CD4-positive, CD25-positive, alpha-beta regulatory T cell (primary cell): ENCODE results near the gene IFT80. TPM values are rescaled to one million over a fixed set of nuclear protein-coding genes. Genes with fewer than 3 reads are reported as not detected.

Experiments used
- ATAC-seq, 2 donors: fragments of 150-1000 bp; cut with Tn5 transposase; one replicate each; pipeline ENCODE4 v1.10.0; 2021; ENCODE audit warnings: low read depth in 2 of 2, moderate number of reproducible peaks in 2 of 2, moderate library complexity in 1 of 2
- DNase-seq, 3 donors: peaks; one replicate each; pipeline versions ENCODE4 v3.0.0 to v3.0.0-alpha.2; 2012 to 2022; ENCODE audit warnings: mixed read lengths in 1 of 3
- H3K27ac ChIP-seq: one replicate; pipeline ENCODE4 v1.7.0; 2013; ENCODE audit warnings: mild to moderate bottlenecking, low read length; ENCODE audit not compliant: insufficient read depth, poor library complexity, severe bottlenecking
- H3K27me3 ChIP-seq: one replicate; pipeline ENCODE4 v1.7.0; 2013; ENCODE audit warnings: low read length; ENCODE audit not compliant: control insufficient read depth, insufficient read depth
- H3K36me3 ChIP-seq: one replicate; pipeline ENCODE4 v1.7.0; 2013; ENCODE audit warnings: mild to moderate bottlenecking, low read length, moderate library complexity; ENCODE audit not compliant: control insufficient read depth, insufficient read depth
- H3K4me1 ChIP-seq: 2 replicates; pipeline ENCODE4 v1.7.0; 2013; ENCODE audit warnings: mild to moderate bottlenecking, low read length; ENCODE audit not compliant: insufficient read depth, control insufficient read depth, poor library complexity, severe bottlenecking
- H3K4me3 ChIP-seq: one replicate; pipeline ENCODE4 v1.7.0; 2013; ENCODE audit warnings: low read depth, mild to moderate bottlenecking, low read length, moderate library complexity
- H3K9me3 ChIP-seq, 2 experiments: 1 replicate in 1 of 2; 2 replicates in 1 of 2; pipeline ENCODE4 v1.7.0; 2013; ENCODE audit warnings: low read length in 2 of 2, mild to moderate bottlenecking in 1 of 2, moderate library complexity in 1 of 2; ENCODE audit not compliant: control insufficient read depth in 2 of 2
- H3K27ac Mint-ChIP-seq, 3 donors: one replicate each; pipeline ENCODE4 v1.8.0; 2020 to 2022; ENCODE audit warnings: mild to moderate bottlenecking in 3 of 3, mixed read lengths in 3 of 3, moderate library complexity in 2 of 3
- H3K27me3 Mint-ChIP-seq: one replicate; pipeline ENCODE4 v1.8.0; 2022; ENCODE audit warnings: mild to moderate bottlenecking, mixed read lengths
- H3K36me3 Mint-ChIP-seq: one replicate; pipeline ENCODE4 v1.8.0; 2020; ENCODE audit warnings: mixed read lengths
- H3K4me1 Mint-ChIP-seq, 4 donors: one replicate each; pipeline ENCODE4 v1.8.0; 2020 to 2022; ENCODE audit warnings: mixed read lengths in 4 of 4, mild to moderate bottlenecking in 1 of 4
- H3K4me3 Mint-ChIP-seq, 4 donors: one replicate each; pipeline ENCODE4 v1.8.0; 2020 to 2022; ENCODE audit warnings: mild to moderate bottlenecking in 4 of 4, mixed read lengths in 4 of 4, moderate library complexity in 3 of 4
- H3K9me3 Mint-ChIP-seq, 7 donors: one replicate each; pipeline ENCODE4 v1.8.0; 2020 to 2022; ENCODE audit warnings: mixed read lengths in 7 of 7, mild to moderate bottlenecking in 3 of 7, moderate library complexity in 2 of 7
- polyA plus RNA-seq, 4 donors: library from polyadenylated mRNA; unstranded; fragments of 300-500 nt; fragmentation: Illumina TruSeq; gene quantifications; one replicate each; pipeline ENCODE4 v1.2.3, GENCODE V29; 2021
- total RNA-seq: library from RNA; stranded (reverse); gene quantifications from one replicate; pipeline ENCODE4 v1.2.3, GENCODE V29; 2022

Gene IFT80
- 35.7 TPM for total RNA-seq
- polyA plus RNA-seq: 1 to 10 TPM; 3.0 to 8.0 (median 6.2) TPM

DNA sequence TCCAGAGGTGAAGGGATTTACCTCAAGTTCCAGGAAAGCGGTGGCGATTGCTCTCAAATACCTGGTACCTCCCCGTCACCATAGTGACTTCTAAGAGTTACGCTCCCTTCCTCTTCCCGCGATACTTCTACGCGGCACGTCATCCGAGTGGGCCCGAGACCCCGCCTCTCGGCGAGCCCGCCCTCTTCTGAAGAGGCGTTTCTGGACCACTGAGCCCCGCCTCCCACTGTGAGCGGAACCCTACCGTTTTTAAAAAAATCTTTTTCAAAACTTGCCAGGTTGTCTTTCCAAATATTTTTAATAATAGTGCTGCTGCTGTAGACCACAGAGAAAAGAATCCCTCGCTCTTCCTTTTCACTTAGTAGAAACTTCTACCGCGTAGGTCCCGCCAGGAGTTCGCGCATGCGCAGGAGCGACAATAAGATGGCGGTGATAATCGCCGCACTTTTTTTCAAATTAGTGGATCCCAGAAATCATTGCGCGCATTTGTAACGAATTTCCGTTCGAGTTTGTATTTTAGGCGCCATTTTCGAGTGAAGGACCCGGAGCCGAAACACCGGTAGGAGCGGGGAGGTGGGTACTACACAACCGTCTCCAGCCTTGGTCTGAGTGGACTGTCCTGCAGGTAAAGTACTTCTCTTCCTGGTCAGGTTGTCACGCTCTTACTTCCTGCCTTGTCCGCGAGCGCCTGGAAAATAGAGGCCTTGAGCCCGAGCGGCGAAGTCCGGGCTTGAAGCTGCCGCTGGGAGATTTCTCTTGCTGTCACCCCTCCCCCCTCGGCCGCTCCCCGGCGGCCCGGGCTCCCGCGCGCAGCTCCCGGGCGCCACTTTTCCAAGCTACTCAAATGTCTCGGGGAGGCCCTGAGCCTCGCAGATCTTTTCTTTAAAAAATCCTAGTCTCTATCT lies at the start of gene IFT80, which contains the start of gene SMC4:
Gene IFT80 (minus strand): TSS at position 101 of the 905 bp plus-strand sequence. CDS start 14,625 bp downstream, outside the sequence.
Gene SMC4 (plus strand): TSS at position 526 of the 905 bp plus-strand sequence. CDS start 1,177 bp downstream, outside the sequence.
- Mint-ChIP-seq H3K27me3 (peaks cover 9% of the 10 kb centered on the region), H3K9me3 (no peaks in the 10 kb centered on the region), H3K4me1 (peaks cover 32 to 51% (median 39%) of the 10 kb centered on the region in 4 donors)

DNA sequence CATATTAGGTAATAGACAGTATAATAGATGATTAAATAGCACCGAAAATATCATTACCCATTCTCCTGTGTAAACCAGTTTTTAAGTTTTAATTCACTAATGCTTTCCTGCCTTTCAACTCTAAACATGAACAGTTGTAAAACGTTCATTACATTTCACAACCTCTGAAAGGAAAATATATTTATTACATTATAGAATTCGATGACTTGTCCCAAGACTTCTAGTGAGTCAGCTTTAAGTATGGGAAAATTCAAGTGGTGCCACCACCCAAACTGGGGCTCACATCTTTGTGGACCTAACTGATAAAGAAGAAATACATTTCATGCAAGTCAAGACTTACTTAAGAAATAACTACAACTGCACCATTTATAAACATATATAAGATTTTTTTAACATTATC lies 48.5 kb upstream of the IFT80 start:
- DNase-seq (no peak), ATAC-seq (no peak)
- H3K4me3 Mint-ChIP-seq: peak overlapping the region in 3 of 4 donors; percentile 48 to 97 (median 96)
- H3K27ac Mint-ChIP-seq: peak overlapping the region in 1 of 3 donors; percentile 17
- H3K36me3 Mint-ChIP-seq: peaks cover 19% of the 10 kb centered on the region
- Histone ChIP-seq H3K9me3 (no peaks in the 10 kb centered on the region), H3K36me3 (peaks cover 5% of the 10 kb centered on the region), H3K27ac (no peak overlapping the region), H3K4me1 (peaks cover 31% of the 10 kb centered on the region), H3K4me3 (peak overlapping the region; percentile 100), H3K27me3 (no peaks in the 10 kb centered on the region)
- peaks cover 31 to 69% (median 38%) of the 10 kb centered on the region in 4 donors for H3K4me1 Mint-ChIP-seq
- H3K9me3 Mint-ChIP-seq: no peaks in the 10 kb centered on the region
- no peaks in the 10 kb centered on the region for H3K27me3 Mint-ChIP-seq

More for the DNA sequence above, at the start of gene IFT80, which contains the start of gene SMC4:
- Histone ChIP-seq H3K27me3 (no peaks in the 10 kb centered on the region), H3K36me3 (no peaks in the 10 kb centered on the region), H3K4me3 (peak within 1 kb of the TSS; percentile 99), H3K9me3 (no peaks in the 10 kb centered on the region), H3K4me1 (peaks cover 36% of the 10 kb centered on the region), H3K27ac (peak within 1 kb of the TSS; percentile 94)
- peak within 1 kb of the TSS; percentile 98 to 99 (median 99) for H3K27ac Mint-ChIP-seq
- peak within 1 kb of the TSS; percentile 93 to 100 (median 96) for H3K4me3 Mint-ChIP-seq
- ATAC-seq (peak; percentile 97), DNase-seq (peak; percentile 95 to 98 (median 97))
- peaks cover 3% of the 10 kb centered on the region for H3K36me3 Mint-ChIP-seq

DNA sequence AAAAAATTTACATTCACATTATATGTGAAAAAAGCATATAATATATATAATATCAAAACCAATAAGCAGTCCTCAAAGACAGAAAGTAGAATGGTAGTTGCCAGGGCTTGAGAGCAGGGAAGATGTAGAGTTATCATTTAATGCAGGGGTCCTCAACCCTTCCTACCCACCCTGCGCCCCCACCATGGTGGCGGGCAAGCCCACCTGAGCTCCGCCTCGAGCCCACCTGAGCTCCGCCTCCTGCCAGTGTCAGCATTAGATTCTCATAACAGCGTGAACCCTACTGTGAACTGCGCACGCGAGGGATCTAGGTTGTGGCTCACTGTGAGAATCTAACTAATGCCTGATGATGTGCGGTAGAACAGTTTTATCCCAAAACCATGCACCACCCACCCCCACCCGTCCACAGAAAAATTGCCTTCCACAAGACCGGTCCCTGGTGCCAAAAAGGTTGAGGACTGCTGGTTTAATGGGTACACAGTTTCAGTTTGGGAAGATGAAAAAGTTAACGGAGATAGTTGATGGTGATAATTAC lies 47.6 kb upstream of the IFT80 start:
- no peak for DNase-seq
- peaks cover 38 to 77% (median 46%) of the 10 kb centered on the region in 4 donors for H3K4me1 Mint-ChIP-seq
- peak overlapping the region in 2 of 3 donors; percentile 29 to 51 for H3K27ac Mint-ChIP-seq
- H3K27me3 Mint-ChIP-seq: no peaks in the 10 kb centered on the region
- no peaks in the 10 kb centered on the region for H3K9me3 ChIP-seq
- no peak for ATAC-seq
- H3K4me3 ChIP-seq: peak overlapping the region; percentile 100
- no peaks in the 10 kb centered on the region for H3K9me3 Mint-ChIP-seq
- H3K4me1 ChIP-seq: peaks cover 34% of the 10 kb centered on the region
- no peak overlapping the region for H3K27ac ChIP-seq
- peaks cover 23% of the 10 kb centered on the region for H3K36me3 Mint-ChIP-seq
- H3K36me3 ChIP-seq: peaks cover 5% of the 10 kb centered on the region
- H3K27me3 ChIP-seq: no peaks in the 10 kb centered on the region
- peak overlapping the region; percentile 52 to 96 (median 62) for H3K4me3 Mint-ChIP-seq

DNA sequence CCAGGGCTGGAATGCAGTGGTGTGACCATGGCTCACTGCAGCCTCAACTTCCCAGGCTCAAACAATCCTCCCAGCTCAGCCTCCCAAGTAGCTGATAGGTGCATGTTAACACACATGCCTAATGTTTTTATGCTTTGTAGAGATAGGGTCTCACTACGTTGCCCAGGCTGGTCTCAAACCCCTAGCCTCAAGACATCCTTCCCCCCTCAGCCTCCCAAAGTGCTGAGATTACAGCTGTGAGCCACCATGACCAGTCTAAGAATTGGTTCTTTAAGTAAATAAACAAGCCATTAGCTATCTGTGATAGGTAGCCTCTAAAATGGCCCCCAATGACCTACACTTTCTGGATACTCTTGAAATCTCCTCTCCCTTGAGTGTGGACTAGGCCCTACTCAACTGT lies 46.8 kb upstream of the IFT80 start:
- H3K36me3 ChIP-seq: peaks cover 5% of the 10 kb centered on the region
- H3K27ac Mint-ChIP-seq: peak overlapping the region; percentile 29 to 92 (median 73)

DNA sequence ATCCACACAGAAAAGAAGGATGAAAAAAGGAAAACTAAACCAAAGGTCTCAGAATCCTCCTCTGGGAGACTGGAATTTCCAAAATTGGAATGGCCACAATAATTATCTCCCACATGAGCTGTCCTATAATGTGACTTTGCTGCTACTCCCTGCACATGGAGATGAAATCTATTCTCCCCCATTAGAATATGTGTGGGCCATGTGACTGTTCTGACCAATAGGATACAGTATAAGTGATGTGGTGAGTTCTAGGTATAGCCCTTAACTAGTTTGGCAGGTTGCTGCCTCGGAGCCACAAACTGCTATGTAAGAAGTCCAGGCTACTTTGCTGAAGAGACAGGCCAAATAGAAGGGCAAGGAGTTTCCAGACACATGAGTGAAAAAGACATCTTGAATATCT lies 45.4 kb upstream of the IFT80 start:
- H3K36me3 Mint-ChIP-seq: peaks cover 37% of the 10 kb centered on the region
- DNase-seq: peak in 1 of 3 donors; percentile 32
- H3K4me1 Mint-ChIP-seq: peaks cover 41 to 81% (median 55%) of the 10 kb centered on the region in 4 donors

More for the DNA sequence above, 46.8 kb upstream of the IFT80 start:
- ATAC-seq: no peak
- H3K27me3 Mint-ChIP-seq: no peaks in the 10 kb centered on the region
- Histone ChIP-seq H3K4me3 (peak overlapping the region; percentile 100), H3K27me3 (no peaks in the 10 kb centered on the region), H3K9me3 (no peaks in the 10 kb centered on the region), H3K4me1 (peaks cover 39% of the 10 kb centered on the region), H3K27ac (no peak overlapping the region)
- H3K4me1 Mint-ChIP-seq: peaks cover 38 to 83% (median 52%) of the 10 kb centered on the region in 4 donors
- peaks cover 26% of the 10 kb centered on the region for H3K36me3 Mint-ChIP-seq
- DNase-seq: no peak
- peak overlapping the region in 3 of 4 donors; percentile 53 to 86 (median 83) for H3K4me3 Mint-ChIP-seq
- no peaks in the 10 kb centered on the region for H3K9me3 Mint-ChIP-seq

DNA sequence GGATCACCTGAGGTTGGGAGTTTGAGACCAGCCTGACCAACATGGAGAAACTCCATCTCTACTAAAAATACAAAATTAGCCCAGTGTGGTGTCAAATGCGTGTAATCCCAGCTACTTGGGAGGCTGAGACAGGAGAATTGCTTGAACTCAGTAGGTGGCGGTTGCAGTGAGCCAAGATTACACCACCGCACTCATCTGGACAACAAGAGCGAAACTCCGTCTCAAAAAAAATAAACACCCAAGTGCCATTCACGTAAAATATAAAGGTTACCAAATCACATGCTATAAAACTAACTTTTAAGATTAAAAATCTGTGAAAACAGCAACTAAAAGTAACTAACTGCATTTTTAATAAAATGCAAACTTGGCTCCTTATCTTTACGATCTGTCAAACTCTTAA lies 41.7 kb upstream of the IFT80 start:
- Mint-ChIP-seq H3K27me3 (no peaks in the 10 kb centered on the region), H3K9me3 (no peaks in the 10 kb centered on the region), H3K4me3 (peak overlapping the region in 1 of 4 donors; percentile 69), H3K36me3 (peaks cover 44% of the 10 kb centered on the region), H3K27ac (peak overlapping the region in 1 of 3 donors; percentile 73), H3K4me1 (peaks cover 46 to 89% (median 69%) of the 10 kb centered on the region in 4 donors)
- Histone ChIP-seq H3K4me3 (no peak overlapping the region), H3K27ac (no peak overlapping the region), H3K27me3 (no peaks in the 10 kb centered on the region), H3K36me3 (peaks cover 20% of the 10 kb centered on the region), H3K9me3 (no peaks in the 10 kb centered on the region), H3K4me1 (peaks cover 40% of the 10 kb centered on the region)
- DNase-seq (no peak), ATAC-seq (no peak)

More for the DNA sequence above, 45.4 kb upstream of the IFT80 start:
- H3K27ac ChIP-seq: peak overlapping the region; percentile 14
- H3K27me3 ChIP-seq: no peaks in the 10 kb centered on the region
- no peak for ATAC-seq
- no peaks in the 10 kb centered on the region for H3K9me3 ChIP-seq
- H3K4me3 ChIP-seq: peak overlapping the region; percentile 30
- H3K36me3 ChIP-seq: peaks cover 9% of the 10 kb centered on the region
- H3K4me1 ChIP-seq: peaks cover 37% of the 10 kb centered on the region
- peak overlapping the region; percentile 23 to 56 (median 40) for H3K27ac Mint-ChIP-seq
- H3K4me3 Mint-ChIP-seq: peak overlapping the region in 2 of 4 donors; percentile 19 to 86
- no peaks in the 10 kb centered on the region for H3K9me3 Mint-ChIP-seq
- H3K27me3 Mint-ChIP-seq: no peaks in the 10 kb centered on the region

DNA sequence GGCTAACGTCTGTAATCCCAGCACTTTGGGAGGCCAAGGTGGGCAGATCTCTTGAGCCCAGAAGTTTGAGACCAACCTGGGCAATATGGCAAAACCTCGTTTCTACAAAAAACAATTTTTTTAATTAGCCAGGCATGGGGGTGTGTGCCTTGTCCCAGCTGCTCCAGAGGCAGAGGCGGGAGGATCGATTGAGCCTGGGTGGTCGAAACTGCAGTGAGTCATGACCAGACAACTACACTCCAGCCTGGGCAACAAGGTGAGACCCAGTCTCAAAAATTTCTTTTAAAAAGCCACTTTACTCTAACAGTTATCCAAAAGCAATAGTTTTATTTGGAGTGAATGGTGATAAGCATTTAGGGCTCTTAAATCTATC lies 38.0 kb upstream of the IFT80 start:
- Histone ChIP-seq H3K4me1 (peaks cover 50% of the 10 kb centered on the region), H3K36me3 (peaks cover 43% of the 10 kb centered on the region), H3K27me3 (no peaks in the 10 kb centered on the region), H3K27ac (peak overlapping the region; percentile 8), H3K4me3 (no peak overlapping the region), H3K9me3 (no peaks in the 10 kb centered on the region)
- Mint-ChIP-seq H3K27ac (peak overlapping the region in 2 of 3 donors; percentile 62 to 84), H3K4me3 (peak overlapping the region; percentile 38 to 50 (median 42)), H3K27me3 (no peaks in the 10 kb centered on the region), H3K4me1 (peaks cover 36 to 75% (median 61%) of the 10 kb centered on the region in 4 donors), H3K36me3 (peaks cover 42% of the 10 kb centered on the region), H3K9me3 (no peaks in the 10 kb centered on the region)
- DNase-seq (no peak), ATAC-seq (no peak)
